ENCODE data around the gene ERC1. TPM values are rescaled to one million over a fixed set of nuclear protein-coding genes. Genes with fewer than 3 reads are reported as not detected.

Gene ERC1
- polyA plus RNA-seq, 1 donor from 2014 or later: 7.1 TPM

DNA sequence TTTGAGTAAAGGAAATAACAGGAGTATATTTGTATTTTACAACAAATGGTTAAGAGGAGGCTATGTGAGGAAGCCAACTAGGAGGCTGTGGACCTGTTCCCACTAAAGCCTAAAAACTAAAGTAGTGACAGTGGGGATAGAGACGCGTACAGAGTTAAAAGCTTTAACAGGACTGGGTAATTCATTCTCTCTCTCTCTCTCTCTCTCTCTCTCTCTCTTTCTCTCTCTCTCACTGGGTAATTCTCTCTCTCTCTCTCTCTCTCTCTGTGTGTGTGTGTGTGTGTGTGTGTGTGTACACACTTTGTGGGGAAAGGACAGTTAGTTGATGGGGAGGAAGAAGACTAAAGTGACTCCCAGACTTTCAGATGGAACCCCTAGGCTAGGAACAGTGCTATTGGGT is 16.3 kb downstream of the ERC1 start:
- H3F3A ChIP-seq (ENCODE audit: insufficient read depth, low read length, poor library complexity, severe bottlenecking): no peaks in the 10 kb centered on the region
- no peaks in the 10 kb centered on the region for H3K27me3 ChIP-seq (ENCODE audit: insufficient read depth, low read depth, low read length)
- peaks cover 4% of the 10 kb centered on the region for H3K79me2 ChIP-seq (replicated peaks; ENCODE audit: insufficient read depth, low read length)
- H3K27ac ChIP-seq (ENCODE audit: low read length): no peak overlapping the region
- no peaks in the 10 kb centered on the region for H3K9me2 ChIP-seq (ENCODE audit: insufficient read depth, low read length)
- H3K9ac ChIP-seq (ENCODE audit: low read length): no peak overlapping the region
- no peaks in the 10 kb centered on the region for H3K36me3 ChIP-seq (ENCODE audit: insufficient read depth, low read length)
- H3K4me3 ChIP-seq (ENCODE audit: low read length): no peak overlapping the region
- H4K20me1 ChIP-seq (ENCODE audit: insufficient read depth): no peaks in the 10 kb centered on the region
- no peak overlapping the region for H2AFZ ChIP-seq (ENCODE audit: low read depth, low read length)
- no peak overlapping the region for H3K4me2 ChIP-seq (ENCODE audit: low read length)
- no peaks in the 10 kb centered on the region for H3K9me3 ChIP-seq (ENCODE audit: low read length)
- TF ChIP-seq, protein P1, sequence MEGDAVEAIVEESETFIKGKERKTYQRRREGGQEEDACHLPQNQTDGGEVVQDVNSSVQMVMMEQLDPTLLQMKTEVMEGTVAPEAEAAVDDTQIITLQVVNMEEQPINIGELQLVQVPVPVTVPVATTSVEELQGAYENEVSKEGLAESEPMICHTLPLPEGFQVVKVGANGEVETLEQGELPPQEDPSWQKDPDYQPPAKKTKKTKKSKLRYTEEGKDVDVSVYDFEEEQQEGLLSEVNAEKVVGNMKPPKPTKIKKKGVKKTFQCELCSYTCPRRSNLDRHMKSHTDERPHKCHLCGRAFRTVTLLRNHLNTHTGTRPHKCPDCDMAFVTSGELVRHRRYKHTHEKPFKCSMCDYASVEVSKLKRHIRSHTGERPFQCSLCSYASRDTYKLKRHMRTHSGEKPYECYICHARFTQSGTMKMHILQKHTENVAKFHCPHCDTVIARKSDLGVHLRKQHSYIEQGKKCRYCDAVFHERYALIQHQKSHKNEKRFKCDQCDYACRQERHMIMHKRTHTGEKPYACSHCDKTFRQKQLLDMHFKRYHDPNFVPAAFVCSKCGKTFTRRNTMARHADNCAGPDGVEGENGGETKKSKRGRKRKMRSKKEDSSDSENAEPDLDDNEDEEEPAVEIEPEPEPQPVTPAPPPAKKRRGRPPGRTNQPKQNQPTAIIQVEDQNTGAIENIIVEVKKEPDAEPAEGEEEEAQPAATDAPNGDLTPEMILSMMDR (IDR thresholded peaks at IDR 0.05; ENCODE audit: poor library complexity, severe bottlenecking): no peak
- TF ChIP-seq EP300 (conservative IDR thresholded peaks at IDR 0.05; ENCODE audit: poor library complexity, severe bottlenecking): no peak
- TF ChIP-seq MXI1 (conservative IDR thresholded peaks at IDR 0.05; ENCODE audit: poor library complexity, severe bottlenecking): no peak
- no peak for TF ChIP-seq RAD21 (conservative IDR thresholded peaks at IDR 0.05)
- no peak for TF ChIP-seq POLR2AphosphoS5 (IDR thresholded peaks at IDR 0.05)
- TF ChIP-seq, protein P2, sequence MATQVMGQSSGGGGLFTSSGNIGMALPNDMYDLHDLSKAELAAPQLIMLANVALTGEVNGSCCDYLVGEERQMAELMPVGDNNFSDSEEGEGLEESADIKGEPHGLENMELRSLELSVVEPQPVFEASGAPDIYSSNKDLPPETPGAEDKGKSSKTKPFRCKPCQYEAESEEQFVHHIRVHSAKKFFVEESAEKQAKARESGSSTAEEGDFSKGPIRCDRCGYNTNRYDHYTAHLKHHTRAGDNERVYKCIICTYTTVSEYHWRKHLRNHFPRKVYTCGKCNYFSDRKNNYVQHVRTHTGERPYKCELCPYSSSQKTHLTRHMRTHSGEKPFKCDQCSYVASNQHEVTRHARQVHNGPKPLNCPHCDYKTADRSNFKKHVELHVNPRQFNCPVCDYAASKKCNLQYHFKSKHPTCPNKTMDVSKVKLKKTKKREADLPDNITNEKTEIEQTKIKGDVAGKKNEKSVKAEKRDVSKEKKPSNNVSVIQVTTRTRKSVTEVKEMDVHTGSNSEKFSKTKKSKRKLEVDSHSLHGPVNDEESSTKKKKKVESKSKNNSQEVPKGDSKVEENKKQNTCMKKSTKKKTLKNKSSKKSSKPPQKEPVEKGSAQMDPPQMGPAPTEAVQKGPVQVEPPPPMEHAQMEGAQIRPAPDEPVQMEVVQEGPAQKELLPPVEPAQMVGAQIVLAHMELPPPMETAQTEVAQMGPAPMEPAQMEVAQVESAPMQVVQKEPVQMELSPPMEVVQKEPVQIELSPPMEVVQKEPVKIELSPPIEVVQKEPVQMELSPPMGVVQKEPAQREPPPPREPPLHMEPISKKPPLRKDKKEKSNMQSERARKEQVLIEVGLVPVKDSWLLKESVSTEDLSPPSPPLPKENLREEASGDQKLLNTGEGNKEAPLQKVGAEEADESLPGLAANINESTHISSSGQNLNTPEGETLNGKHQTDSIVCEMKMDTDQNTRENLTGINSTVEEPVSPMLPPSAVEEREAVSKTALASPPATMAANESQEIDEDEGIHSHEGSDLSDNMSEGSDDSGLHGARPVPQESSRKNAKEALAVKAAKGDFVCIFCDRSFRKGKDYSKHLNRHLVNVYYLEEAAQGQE (IDR thresholded peaks at IDR 0.05; ENCODE audit: borderline replicate concordance): no peak

DNA sequence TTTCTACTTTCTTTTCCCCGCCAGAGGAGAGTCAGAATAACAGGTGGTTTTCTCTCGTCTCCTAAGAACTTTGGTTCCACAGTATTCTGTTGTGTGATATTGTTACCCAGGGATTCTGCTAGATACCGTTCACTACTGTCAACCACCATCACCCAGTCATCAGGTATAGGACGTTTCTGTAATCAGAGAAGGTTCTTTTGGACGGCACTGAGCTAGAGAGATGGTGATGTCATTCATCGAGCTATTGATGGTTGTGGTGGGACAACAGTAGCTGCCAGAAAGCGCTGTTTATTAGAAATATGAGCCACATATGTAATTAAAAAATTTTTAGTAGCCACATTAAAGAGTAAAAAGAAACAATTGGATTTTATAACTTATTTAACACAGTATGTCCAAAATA is 17.0 kb downstream of the ERC1 start:
- no peak overlapping the region for H2AFZ ChIP-seq (ENCODE audit: low read depth, low read length)
- no peak overlapping the region for H3K4me3 ChIP-seq (ENCODE audit: low read length)
- H3K9me2 ChIP-seq (ENCODE audit: insufficient read depth, low read length): no peaks in the 10 kb centered on the region
- H3K9ac ChIP-seq (ENCODE audit: low read length): no peak overlapping the region
- H3K79me2 ChIP-seq (replicated peaks; ENCODE audit: insufficient read depth, low read length): peaks cover 2% of the 10 kb centered on the region
- no peak overlapping the region for H3K27ac ChIP-seq (ENCODE audit: low read length)
- no peaks in the 10 kb centered on the region for H3K27me3 ChIP-seq (ENCODE audit: insufficient read depth, low read depth, low read length)
- H3F3A ChIP-seq (ENCODE audit: insufficient read depth, low read length, poor library complexity, severe bottlenecking): no peaks in the 10 kb centered on the region
- H3K36me3 ChIP-seq (ENCODE audit: insufficient read depth, low read length): no peaks in the 10 kb centered on the region
- TF ChIP-seq MXI1 (conservative IDR thresholded peaks at IDR 0.05; ENCODE audit: poor library complexity, severe bottlenecking) (no peak), RAD21 (conservative IDR thresholded peaks at IDR 0.05) (no peak), EZH2 (IDR thresholded peaks at IDR 0.05; ENCODE audit: borderline replicate concordance, insufficient read depth, low read length, poor library complexity, severe bottlenecking) (no peak), TAF1 (IDR thresholded peaks at IDR 0.05; ENCODE audit: low read depth) (no peak), SMC3 (conservative IDR thresholded peaks at IDR 0.05; ENCODE audit: poor library complexity) (no peak), POLR2AphosphoS5 (IDR thresholded peaks at IDR 0.05) (no peak), EP300 (conservative IDR thresholded peaks at IDR 0.05; ENCODE audit: poor library complexity, severe bottlenecking) (no peak)
- TF ChIP-seq, protein P1 (IDR thresholded peaks at IDR 0.05; ENCODE audit: poor library complexity, severe bottlenecking): no peak
- TF ChIP-seq, protein P2 (IDR thresholded peaks at IDR 0.05; ENCODE audit: borderline replicate concordance): no peak
- H3K4me2 ChIP-seq (ENCODE audit: low read length): no peak overlapping the region
- H4K20me1 ChIP-seq (ENCODE audit: insufficient read depth): no peaks in the 10 kb centered on the region
- H3K9me3 ChIP-seq (ENCODE audit: low read length): no peaks in the 10 kb centered on the region

Measured in neural cell (in vitro differentiated cells).